ENCODE data around the gene RAB3C.

RAB3C gene

DNA sequence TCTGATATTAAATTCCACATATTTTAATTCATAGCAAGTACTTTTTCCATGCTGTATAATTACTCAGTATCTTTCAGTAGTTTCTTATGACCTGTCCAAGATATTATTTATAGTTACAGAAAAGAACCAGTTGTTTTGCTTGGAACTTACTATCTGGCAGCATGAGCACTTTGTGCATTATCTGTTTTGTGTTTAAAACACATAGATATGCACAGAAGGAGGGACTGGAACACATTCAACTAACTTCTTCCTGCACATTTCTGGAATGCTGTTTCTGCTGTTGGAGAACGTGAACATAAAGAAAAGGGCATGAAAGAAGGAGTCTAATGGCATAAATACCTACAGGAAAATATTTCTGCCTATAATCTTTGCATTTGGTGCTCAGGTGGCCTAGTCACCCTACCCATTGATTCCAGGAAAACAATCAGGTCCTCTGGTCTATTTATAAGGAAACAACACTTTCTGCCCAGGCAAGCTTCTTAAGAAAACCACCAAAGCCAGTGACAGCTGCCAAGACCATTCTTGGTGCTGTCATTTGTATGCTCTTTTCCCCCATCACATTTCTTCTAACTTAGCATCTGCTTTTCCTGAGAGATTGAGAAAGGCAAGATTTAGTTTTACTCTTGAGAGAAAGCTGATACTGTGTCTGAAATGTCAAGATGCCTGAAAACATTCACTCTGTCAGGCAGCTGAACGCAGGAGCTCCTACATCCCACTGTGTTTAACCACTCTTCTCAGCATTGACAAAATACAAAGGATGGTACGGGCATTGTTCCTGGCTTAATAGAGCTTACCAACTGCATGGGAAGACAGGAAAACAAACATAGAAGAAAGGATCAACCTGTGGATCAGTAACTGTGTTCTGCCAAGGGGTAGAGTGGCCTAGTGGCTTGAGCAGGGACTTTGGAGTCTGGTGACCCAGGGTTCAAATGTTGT, 40.3 kb downstream of the RAB3C start:
- no peak for DNase-seq (ENCODE audit: extremely low read depth, low read depth)
- TF ChIP-seq, protein P1, sequence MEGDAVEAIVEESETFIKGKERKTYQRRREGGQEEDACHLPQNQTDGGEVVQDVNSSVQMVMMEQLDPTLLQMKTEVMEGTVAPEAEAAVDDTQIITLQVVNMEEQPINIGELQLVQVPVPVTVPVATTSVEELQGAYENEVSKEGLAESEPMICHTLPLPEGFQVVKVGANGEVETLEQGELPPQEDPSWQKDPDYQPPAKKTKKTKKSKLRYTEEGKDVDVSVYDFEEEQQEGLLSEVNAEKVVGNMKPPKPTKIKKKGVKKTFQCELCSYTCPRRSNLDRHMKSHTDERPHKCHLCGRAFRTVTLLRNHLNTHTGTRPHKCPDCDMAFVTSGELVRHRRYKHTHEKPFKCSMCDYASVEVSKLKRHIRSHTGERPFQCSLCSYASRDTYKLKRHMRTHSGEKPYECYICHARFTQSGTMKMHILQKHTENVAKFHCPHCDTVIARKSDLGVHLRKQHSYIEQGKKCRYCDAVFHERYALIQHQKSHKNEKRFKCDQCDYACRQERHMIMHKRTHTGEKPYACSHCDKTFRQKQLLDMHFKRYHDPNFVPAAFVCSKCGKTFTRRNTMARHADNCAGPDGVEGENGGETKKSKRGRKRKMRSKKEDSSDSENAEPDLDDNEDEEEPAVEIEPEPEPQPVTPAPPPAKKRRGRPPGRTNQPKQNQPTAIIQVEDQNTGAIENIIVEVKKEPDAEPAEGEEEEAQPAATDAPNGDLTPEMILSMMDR (IDR thresholded peaks at IDR 0.05; ENCODE audit: low read depth, low read length) = no peak

DNA sequence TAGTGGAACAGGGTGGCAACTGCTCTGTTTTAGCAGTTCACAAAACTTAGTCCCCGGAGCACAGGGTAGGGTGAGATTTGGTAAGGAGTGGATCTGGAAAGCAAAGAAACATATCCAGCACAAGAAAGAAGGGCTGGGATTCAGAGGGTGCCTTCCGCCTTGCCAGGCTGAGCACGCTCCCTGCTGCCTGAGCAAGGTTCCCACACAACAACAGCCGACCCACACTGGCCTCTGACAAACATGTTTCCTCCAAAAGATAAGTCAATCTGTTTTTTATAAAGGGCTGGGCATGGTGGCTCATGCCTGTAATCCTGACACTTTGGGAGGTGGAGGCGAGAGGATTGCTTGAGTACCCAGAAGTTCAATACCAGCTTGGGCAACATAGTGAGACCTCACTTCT, 45.8 kb downstream of the RAB3C start:
- DNase-seq (ENCODE audit: extremely low read depth, low read depth) = no peak
- TF ChIP-seq, protein P1 (IDR thresholded peaks at IDR 0.05; ENCODE audit: low read depth, low read length) = no peak

DNA sequence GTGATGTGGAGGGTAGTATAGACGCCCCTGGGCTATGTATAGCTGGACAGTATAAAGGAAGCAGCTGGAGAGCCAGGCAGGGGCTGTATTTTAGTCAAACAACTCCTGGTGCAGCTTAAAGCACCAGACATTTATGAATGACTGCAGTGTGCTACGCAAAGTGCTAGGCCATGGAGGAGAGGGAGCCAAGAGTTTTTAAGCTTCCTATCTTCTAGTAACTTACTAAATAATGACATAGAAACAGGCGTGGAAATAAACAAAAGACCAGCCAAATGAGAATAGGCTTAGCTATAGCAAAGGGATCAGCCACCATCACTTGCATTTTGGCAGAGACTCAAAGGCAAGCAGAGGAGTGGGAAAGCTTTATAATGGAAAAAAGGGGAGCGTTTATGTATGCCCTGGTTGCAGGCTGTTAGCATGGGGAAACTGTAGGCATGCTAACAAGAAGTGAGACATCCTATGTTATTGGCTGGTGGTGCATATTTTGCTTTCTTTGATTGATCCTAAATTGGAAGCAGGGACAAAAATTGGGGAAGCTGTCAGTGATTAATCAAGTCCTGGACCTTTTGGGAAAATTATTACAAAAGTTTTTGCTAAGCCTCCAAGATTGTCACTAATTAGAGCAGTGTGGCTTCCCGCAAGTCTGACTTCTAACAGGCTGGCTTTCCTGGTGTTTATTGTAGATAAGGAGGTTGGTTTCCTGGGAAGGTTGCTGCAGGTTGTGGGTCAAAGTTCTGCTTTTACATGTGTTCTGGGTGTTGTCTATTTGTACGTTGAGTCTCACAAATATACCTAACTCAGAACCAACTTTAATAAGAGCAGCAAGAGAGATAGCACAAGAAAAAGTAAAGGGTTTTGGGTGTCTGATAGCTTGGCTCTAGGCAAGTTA, 46.6 kb downstream of the RAB3C start:
- TF ChIP-seq, protein P1 (IDR thresholded peaks at IDR 0.05; ENCODE audit: low read depth, low read length) = no peak
- no peak for DNase-seq (ENCODE audit: extremely low read depth, low read depth)

DNA sequence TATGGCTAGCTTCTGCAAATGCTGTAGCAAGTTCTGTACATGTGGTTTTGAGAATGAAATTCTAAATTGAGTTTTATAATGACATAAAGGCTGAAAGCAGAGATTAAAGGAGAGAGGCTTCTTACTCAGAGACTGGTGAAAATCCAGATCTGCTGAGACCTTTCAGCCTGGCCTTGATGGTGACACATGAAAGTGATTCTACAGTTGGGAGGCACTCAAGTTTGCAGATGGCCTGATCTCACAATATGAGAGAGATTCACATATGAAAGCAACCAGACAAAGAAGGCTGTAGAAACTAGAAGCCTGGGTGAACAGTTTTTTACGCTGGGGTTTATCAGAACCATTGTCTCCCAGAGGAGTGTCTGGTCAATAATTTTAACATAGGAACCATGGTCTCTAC, 49.0 kb downstream of the RAB3C start:
- DNase-seq (ENCODE audit: extremely low read depth, low read depth) = no peak
- TF ChIP-seq, protein P1 (IDR thresholded peaks at IDR 0.05; ENCODE audit: low read depth, low read length) = no peak

DNA sequence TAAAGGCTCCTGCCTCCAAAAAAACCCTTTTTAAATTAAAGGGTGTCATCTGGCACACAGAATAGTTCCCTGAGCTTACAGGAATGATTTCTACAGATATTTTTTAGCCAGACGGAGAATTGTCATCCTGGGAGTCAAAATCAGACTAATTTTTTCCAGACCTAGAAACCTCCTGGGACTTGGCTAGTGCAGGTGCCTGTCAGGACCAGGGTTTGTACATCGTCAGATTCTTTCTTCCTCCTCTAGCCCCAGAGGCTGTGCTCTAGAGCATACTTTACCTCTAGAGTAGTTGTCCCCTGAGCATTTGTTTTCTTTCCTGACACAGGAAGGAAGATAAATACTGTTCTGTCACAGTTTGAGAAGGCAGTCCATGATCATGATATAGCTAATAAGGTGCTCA, 52.5 kb downstream of the RAB3C start:
- DNase-seq (ENCODE audit: extremely low read depth, low read depth) = no peak
- TF ChIP-seq, protein P1 (IDR thresholded peaks at IDR 0.05; ENCODE audit: low read depth, low read length) = no peak

DNA sequence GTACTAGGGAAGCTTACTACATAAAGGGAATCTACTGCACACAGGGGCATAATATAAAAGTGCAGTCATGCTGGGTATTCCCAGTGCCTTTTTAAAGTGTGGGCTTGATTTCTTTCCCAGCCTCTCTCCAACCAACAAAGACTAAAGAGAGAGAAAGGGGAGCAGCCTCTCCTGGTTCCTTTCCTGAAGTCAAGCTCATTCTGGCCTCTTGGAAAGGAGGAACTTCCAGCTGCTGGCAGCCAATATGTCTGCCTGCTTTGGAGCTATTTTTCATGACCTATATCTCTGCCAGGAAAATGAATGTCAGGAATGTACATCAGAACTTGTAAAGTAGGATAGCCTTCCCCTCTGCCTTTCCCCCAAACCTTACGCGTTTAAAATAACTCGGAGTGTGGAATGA, 57.1 kb downstream of the RAB3C start:
- TF ChIP-seq, protein P1 (IDR thresholded peaks at IDR 0.05; ENCODE audit: low read depth, low read length) = no peak
- no peak for DNase-seq (ENCODE audit: extremely low read depth, low read depth)

DNA sequence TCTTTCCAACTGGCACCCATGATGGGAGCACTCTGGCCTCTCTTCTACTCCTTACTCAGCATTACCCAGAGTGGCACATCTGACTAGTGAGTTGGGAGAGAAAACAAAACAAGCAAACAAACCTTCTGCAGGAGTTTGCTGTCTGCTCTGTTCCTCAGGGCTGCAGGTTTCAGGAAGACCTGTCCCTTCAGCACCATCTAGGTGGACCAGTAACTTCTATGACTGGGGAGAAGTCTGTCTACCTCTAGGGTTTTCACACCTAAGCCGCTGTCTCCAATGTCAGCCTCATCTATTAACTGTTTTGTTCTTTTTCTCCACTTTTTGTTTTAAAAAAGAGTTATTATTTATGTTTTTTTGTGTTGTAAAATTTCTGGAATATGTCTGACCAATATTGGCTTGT, 58.7 kb downstream of the RAB3C start:
- no peak for DNase-seq (ENCODE audit: extremely low read depth, low read depth)
- TF ChIP-seq, protein P1 (IDR thresholded peaks at IDR 0.05; ENCODE audit: low read depth, low read length) = no peak

Data from AG09319 (cell line).